Glomerular visceral epithelial cell (primary cell): ENCODE data around the gene CEP44.
"Not testable (repeated sequence)": the region's sequence is repeated elsewhere in the genome, so short reads cannot be mapped to it uniquely, and the experiment has no call there.

ENCODE experiments used
- DNase-seq: peaks from one replicate; pipeline ENCODE4 v3.0.0-alpha.2; 2016; ENCODE audit errors: extremely low spot score

Gene CEP44

GRCh38 chr4:174283507-174284471 is at the start of gene CEP44, which contains the start of gene FBXO8:
CEP44 (plus strand) TSS chr4:174283911; CDS start chr4:174299122, 15,211 bp downstream.
FBXO8 (minus strand) TSS chr4:174283667; CDS start chr4:174263092, 20,575 bp downstream.
- peak; percentile 64 for DNase-seq

GRCh38 chr4:174236359-174236758 is 47.4 kb upstream of the CEP44 start:
- no peak for DNase-seq

- DNase-seq: no peak
These were observed 42.5 kb upstream of the CEP44 start for GRCh38 chr4:174241162-174241561.

GRCh38 chr4:174244441-174244840 is 39.3 kb upstream of the CEP44 start:
- peak; percentile 30 for DNase-seq

- no peak for DNase-seq
These were observed 38.0 kb upstream of the CEP44 start for GRCh38 chr4:174245714-174246113.

- no peak for DNase-seq
These were observed 35.3 kb upstream of the CEP44 start for GRCh38 chr4:174248407-174248806.

GRCh38 chr4:174252412-174252811 is 31.3 kb upstream of the CEP44 start:
- DNase-seq: no peak

- DNase-seq: no peak
These were observed 29.1 kb upstream of the CEP44 start for GRCh38 chr4:174254613-174255012.

- DNase-seq: no peak
These were observed 28.3 kb upstream of the CEP44 start for GRCh38 chr4:174255374-174255773.

- no peak for DNase-seq
These were observed 27.9 kb upstream of the CEP44 start for GRCh38 chr4:174255786-174256185.

- no peak for DNase-seq
These were observed 27.4 kb upstream of the CEP44 start for GRCh38 chr4:174256277-174256713.

GRCh38 chr4:174259580-174259979 is 24.1 kb upstream of the CEP44 start:
- no peak for DNase-seq

GRCh38 chr4:174260099-174260498 is 23.6 kb upstream of the CEP44 start:
- peak; percentile 51 for DNase-seq

- DNase-seq: not testable (repeated sequence)
These were observed 22.3 kb upstream of the CEP44 start for GRCh38 chr4:174261432-174261831.

- DNase-seq: no peak
These were observed 20.9 kb upstream of the CEP44 start for GRCh38 chr4:174262624-174263444.

GRCh38 chr4:174263445-174263736 is 20.3 kb upstream of the CEP44 start:
- DNase-seq: no peak

- no peak for DNase-seq
These were observed 17.8 kb upstream of the CEP44 start for GRCh38 chr4:174265916-174266315.

GRCh38 chr4:174266416-174266815 is 17.3 kb upstream of the CEP44 start:
- DNase-seq: no peak

- DNase-seq: no peak
These were observed 9.8 kb upstream of the CEP44 start for GRCh38 chr4:174273930-174274329.

- no peak for DNase-seq
These were observed 9.3 kb upstream of the CEP44 start for GRCh38 chr4:174274436-174274835.

- no peak for DNase-seq
These were observed 8.6 kb upstream of the CEP44 start for GRCh38 chr4:174275101-174275500.

- no peak for DNase-seq
These were observed 6.3 kb upstream of the CEP44 start for GRCh38 chr4:174277433-174277832.

GRCh38 chr4:174278467-174278866 is 5.2 kb upstream of the CEP44 start:
- DNase-seq: no peak
